Measurements from ENCODE around the gene CRISP2.

CRISP2 gene

GRCh38 chr6:49646942-49647341 is 66.4 kb downstream of the CRISP2 start:
- H3K4me3 ChIP-seq (replicated peaks; ENCODE audit: low read depth, low read length) = no peak overlapping the region
- H3K27me3 ChIP-seq (replicated peaks; ENCODE audit: control insufficient read depth, insufficient read depth, low read length) = no peaks in the 10 kb centered on the region
- no peaks in the 10 kb centered on the region for H3K36me3 ChIP-seq (ENCODE audit: control insufficient read depth, insufficient read depth, low read length)
- TF ChIP-seq CTCF (IDR thresholded peaks at IDR 0.05; ENCODE audit: insufficient read depth, low read length, poor library complexity, severe bottlenecking) = no peak
- DNase-seq (ENCODE audit: extremely low read depth, insufficient read length) = no peak

- Histone ChIP-seq H3K36me3 (ENCODE audit: control insufficient read depth, insufficient read depth, low read length) (no peaks in the 10 kb centered on the region), H3K27me3 (replicated peaks; ENCODE audit: control insufficient read depth, insufficient read depth, low read length) (no peaks in the 10 kb centered on the region), H3K4me3 (replicated peaks; ENCODE audit: low read depth, low read length) (no peak overlapping the region)
- no peak for TF ChIP-seq CTCF (IDR thresholded peaks at IDR 0.05; ENCODE audit: insufficient read depth, low read length, poor library complexity, severe bottlenecking)
- no peak for DNase-seq (ENCODE audit: extremely low read depth, insufficient read length)
Observed at GRCh38 chr6:49646130-49646824, 67.1 kb downstream of the CRISP2 start.

GRCh38 chr6:49645139-49645538 is 68.2 kb downstream of the CRISP2 start:
- H3K36me3 ChIP-seq (ENCODE audit: control insufficient read depth, insufficient read depth, low read length) = no peaks in the 10 kb centered on the region

More at GRCh38 chr6:49645139-49645538, 68.2 kb downstream of the CRISP2 start:
- H3K27me3 ChIP-seq (replicated peaks; ENCODE audit: control insufficient read depth, insufficient read depth, low read length) = no peaks in the 10 kb centered on the region
- DNase-seq (ENCODE audit: extremely low read depth, insufficient read length) = no peak
- TF ChIP-seq CTCF (IDR thresholded peaks at IDR 0.05; ENCODE audit: insufficient read depth, low read length, poor library complexity, severe bottlenecking) = no peak
- H3K4me3 ChIP-seq (replicated peaks; ENCODE audit: low read depth, low read length) = no peak overlapping the region

All from GM06990 (cell line).